ENCODE results near the gene TRAF3IP3. TPM values are rescaled to one million over a fixed set of nuclear protein-coding genes. Genes with fewer than 3 reads are reported as not detected.
A peak's percentile ranks its signal among the peaks of the same experiment; 100 is the strongest.

Gene TRAF3IP3
- polyA plus RNA-seq, 1 donor: 1.7 TPM

DNA sequence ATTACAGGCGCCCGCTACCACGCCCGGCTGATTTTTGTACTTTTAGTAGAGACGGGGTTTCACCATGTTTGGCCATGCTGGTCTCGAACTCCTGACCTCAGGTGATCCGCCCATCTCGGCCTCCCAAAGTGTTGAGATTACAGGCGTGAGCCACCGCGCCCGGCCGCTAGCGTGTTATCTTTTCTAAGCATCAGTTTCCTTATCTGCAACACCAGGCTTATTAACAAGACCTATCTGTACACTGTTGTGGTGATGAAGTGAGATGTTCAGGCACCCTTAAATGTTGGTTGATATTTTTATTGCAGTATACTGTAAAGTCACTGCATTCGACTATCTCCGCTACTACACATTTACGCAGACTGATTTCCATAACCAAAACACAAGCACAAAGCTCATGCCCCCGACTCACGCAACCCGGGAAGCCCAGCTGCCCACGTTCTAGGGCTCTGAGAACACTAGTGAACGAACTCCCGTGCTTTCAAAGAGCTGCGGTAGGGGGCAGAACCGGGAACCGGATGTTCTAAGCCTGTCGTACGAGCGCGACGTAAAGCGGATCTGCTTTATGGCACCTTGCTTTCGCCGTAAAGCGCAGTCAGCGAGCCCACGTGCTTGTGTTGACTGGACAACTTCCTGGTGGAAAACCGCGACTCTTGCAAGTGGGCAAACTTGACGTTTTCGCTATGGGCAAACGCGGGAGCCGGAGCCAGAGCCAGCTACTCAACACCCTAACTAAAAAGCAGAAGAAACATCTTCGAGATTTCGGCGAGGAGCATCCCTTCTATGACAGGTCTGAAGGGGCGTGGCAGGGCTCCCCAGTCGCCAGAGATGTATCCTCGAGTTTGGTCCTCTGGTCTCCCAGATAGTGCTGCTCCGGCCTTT is 71.8 kb downstream of the TRAF3IP3 start, which contains the start of gene UTP25:
UTP25 (plus strand) TSS at position 589 of the 879 bp plus-strand sequence; CDS start at position 681, 92 bp downstream.
- DNase-seq: peak; percentile 96

DNA sequence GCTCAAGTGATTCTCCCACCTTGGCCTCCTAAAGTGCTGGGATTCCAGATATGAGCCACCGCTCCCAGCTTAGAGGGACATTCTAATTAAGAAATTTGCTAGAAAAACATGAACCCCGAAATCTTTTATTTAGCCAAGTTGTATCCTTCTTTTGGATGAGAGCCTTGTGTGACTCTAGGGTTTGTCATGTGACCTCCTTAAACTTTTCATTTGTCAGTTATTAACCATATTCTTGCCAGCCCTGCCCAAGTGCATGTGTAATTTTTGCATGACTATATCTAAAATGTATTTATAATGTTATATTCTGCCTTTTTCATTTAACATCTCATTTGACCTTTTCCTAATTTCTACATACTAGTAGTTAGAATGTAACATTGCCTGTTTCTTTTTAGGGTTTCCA is 73.9 kb downstream of the TRAF3IP3 start:
- no peak for DNase-seq

DNA sequence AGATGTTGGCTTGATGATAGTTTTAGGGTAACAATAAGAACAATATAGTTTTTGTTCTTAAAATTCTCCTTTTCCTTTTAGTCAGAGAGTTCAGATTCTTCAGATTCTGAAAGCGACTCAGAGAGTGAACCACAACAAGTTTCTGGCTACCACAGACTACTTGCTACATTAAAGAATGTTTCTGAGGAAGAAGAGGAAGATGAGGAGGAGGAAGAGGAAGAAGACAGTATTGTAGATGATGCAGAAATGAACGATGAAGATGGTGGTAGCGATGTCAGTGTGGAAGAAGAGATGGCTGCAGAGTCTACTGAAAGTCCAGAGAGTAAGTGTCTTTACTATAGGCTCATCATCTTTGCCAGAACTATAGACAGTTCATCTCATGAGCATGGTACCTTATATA is 74.9 kb downstream of the TRAF3IP3 start:
- no peak for DNase-seq

DNA sequence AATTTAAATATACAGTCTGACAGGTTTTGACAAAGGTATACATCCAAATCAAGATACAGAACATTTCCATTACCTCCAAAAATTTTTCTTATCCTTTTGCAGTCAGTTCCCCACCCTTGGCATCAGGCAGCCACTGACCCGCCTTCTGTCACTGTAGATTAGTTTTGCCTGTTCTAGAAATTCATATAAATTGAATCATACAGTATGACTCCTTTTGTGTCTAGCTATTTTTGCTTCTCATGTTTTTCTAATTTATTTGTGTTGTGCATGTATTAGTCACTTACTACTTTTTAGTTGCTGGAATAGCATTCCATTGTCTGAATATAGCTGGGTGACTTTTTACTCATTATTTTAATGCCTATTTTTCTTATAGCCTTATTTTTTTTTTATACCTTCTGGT is 75.8 kb downstream of the TRAF3IP3 start:
- no peak for DNase-seq

Other genes with a start within 250 kb of the TRAF3IP3 start
- 5.2 TPM for gene CAMK1G, start 172.3 kb upstream of the TRAF3IP3 start, polyA plus RNA-seq (ENCODE audit: insufficient read length)
- 0.58 TPM for gene LAMB3, start 103.6 kb upstream of the TRAF3IP3 start, polyA plus RNA-seq (ENCODE audit: insufficient read length)
- gene G0S2, start 80.6 kb upstream of the TRAF3IP3 start, polyA plus RNA-seq (ENCODE audit: insufficient read length): 5.3 TPM
- not detected for gene HSD11B1, start 51.2 kb upstream of the TRAF3IP3 start, polyA plus RNA-seq (ENCODE audit: insufficient read length)
- gene C1orf74, start 28.5 kb downstream of the TRAF3IP3 start, polyA plus RNA-seq (ENCODE audit: insufficient read length): 4.3 TPM
- gene IRF6, start 50.1 kb downstream of the TRAF3IP3 start, polyA plus RNA-seq (ENCODE audit: insufficient read length): 18.6 TPM
- 11.9 TPM for gene UTP25, start 71.9 kb downstream of the TRAF3IP3 start, polyA plus RNA-seq (ENCODE audit: insufficient read length)
- gene SYT14, start 182.2 kb downstream of the TRAF3IP3 start, polyA plus RNA-seq (ENCODE audit: insufficient read length): 0.57 TPM